Renal cortex interstitium (tissue), 11 donors: ENCODE results near the gene FAM120B. TPM values are rescaled to one million over a fixed set of nuclear protein-coding genes. Genes with fewer than 3 reads are reported as not detected.

Experiments used
- DNase-seq, 11 donors: peaks; one replicate each; pipeline ENCODE4 v3.0.0-alpha.2; 2013; ENCODE audit warnings: low read depth in 9 of 11, low spot score in 4 of 11; ENCODE audit errors: extremely low read depth in 1 of 11
- polyA plus RNA-seq, 3 donors: library from polyadenylated mRNA; unstranded; fragments of 120-200 nt; gene quantifications; one replicate each; pipeline ENCODE4 v1.2.1, GENCODE V29; 2013; ENCODE audit not compliant: insufficient read length in 3 of 3

The FAM120B gene
- polyA plus RNA-seq, 3 donors, result 36.9 to 37.8 (median 37.3) TPM

- no peak for DNase-seq
Measured at GRCh38 chr6:170443151-170443662, 136.6 kb downstream of the FAM120B start.

GRCh38 chr6:170444056-170444591, 137.6 kb downstream of the FAM120B start:
- no peak for DNase-seq

- no peak for DNase-seq
Measured at GRCh38 chr6:170444811-170445211, 138.3 kb downstream of the FAM120B start.

GRCh38 chr6:170445487-170445886, 138.9 kb downstream of the FAM120B start:
- DNase-seq, result no peak

GRCh38 chr6:170445971-170446370, 139.4 kb downstream of the FAM120B start:
- no peak for DNase-seq

GRCh38 chr6:170446841-170447560, 140.4 kb downstream of the FAM120B start:
- no peak for DNase-seq

- no peak for DNase-seq
Measured at GRCh38 chr6:170447561-170447930, 141.0 kb downstream of the FAM120B start.

GRCh38 chr6:170448317-170448716, 141.8 kb downstream of the FAM120B start:
- DNase-seq, result no peak

GRCh38 chr6:170448751-170449630, 142.4 kb downstream of the FAM120B start:
- no peak for DNase-seq

GRCh38 chr6:170449835-170450753, 143.5 kb downstream of the FAM120B start:
- no peak for DNase-seq

- no peak for DNase-seq
Measured at GRCh38 chr6:170450916-170451761, 144.6 kb downstream of the FAM120B start.

GRCh38 chr6:170451762-170452651, 145.4 kb downstream of the FAM120B start:
- no peak for DNase-seq

GRCh38 chr6:170452767-170453545, 146.4 kb downstream of the FAM120B start:
- no peak for DNase-seq

GRCh38 chr6:170453586-170454511, 147.3 kb downstream of the FAM120B start:
- no peak for DNase-seq
